PFSK-1 (cell line): ENCODE results near the gene LDLRAD4.

Experiments
- POLR2AphosphoS5 ChIP-seq: IDR thresholded peaks from 2 replicates; pipeline ENCODE4 v1.6.1; 2012; ENCODE audit warnings: low read depth, mild to moderate bottlenecking, control low read depth, low read length, moderate library complexity
- TAF1 ChIP-seq: IDR thresholded peaks from 2 replicates; pipeline ENCODE4 v1.6.1; 2012; ENCODE audit warnings: low read length, control low read depth, borderline replicate concordance; ENCODE audit not compliant: insufficient read depth
- TF ChIP-seq, protein P1 (sequence below), 2 experiments: IDR thresholded peaks; 2 replicates each; pipeline versions ENCODE4 v1.6.1 to v1.8.0; 2011 to 2012; ENCODE audit warnings: low read depth in 2 of 2, low read length in 2 of 2, control low read depth in 1 of 2, inconsistent platforms in 1 of 2, mild to moderate bottlenecking in 1 of 2, moderate library complexity in 1 of 2; ENCODE audit not compliant: insufficient read depth in 1 of 2

DNA sequence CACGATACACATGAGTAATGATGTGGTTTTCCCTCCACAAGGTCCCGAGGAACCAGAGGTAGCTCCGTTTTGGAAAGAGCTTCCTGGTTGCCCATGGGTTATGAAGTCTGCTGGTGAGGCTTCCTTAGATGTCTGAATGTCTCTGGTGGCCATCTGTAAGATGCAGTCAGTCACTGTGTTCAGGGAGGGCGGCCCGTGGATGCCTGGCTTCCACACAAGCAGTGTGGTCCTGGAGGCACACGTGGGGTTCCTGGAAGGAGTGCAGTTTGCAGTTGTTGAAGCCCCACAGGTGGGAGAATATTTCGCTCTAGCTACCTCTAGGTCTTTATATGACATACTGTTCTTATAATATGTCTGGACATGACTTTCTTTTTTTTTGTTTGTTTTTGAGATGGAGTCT lies 298.8 kb downstream of the LDLRAD4 start:
- TF ChIP-seq POLR2AphosphoS5: no peak
- TF ChIP-seq, protein P1, sequence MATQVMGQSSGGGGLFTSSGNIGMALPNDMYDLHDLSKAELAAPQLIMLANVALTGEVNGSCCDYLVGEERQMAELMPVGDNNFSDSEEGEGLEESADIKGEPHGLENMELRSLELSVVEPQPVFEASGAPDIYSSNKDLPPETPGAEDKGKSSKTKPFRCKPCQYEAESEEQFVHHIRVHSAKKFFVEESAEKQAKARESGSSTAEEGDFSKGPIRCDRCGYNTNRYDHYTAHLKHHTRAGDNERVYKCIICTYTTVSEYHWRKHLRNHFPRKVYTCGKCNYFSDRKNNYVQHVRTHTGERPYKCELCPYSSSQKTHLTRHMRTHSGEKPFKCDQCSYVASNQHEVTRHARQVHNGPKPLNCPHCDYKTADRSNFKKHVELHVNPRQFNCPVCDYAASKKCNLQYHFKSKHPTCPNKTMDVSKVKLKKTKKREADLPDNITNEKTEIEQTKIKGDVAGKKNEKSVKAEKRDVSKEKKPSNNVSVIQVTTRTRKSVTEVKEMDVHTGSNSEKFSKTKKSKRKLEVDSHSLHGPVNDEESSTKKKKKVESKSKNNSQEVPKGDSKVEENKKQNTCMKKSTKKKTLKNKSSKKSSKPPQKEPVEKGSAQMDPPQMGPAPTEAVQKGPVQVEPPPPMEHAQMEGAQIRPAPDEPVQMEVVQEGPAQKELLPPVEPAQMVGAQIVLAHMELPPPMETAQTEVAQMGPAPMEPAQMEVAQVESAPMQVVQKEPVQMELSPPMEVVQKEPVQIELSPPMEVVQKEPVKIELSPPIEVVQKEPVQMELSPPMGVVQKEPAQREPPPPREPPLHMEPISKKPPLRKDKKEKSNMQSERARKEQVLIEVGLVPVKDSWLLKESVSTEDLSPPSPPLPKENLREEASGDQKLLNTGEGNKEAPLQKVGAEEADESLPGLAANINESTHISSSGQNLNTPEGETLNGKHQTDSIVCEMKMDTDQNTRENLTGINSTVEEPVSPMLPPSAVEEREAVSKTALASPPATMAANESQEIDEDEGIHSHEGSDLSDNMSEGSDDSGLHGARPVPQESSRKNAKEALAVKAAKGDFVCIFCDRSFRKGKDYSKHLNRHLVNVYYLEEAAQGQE (IDR thresholded peaks at IDR 0.05; ENCODE audit: insufficient read depth in 1 of 2, low read depth in 2 of 2, low read length in 2 of 2): no peak
- no peak for TF ChIP-seq TAF1
